LHCN-M2 (cell line): Measurements from ENCODE around the gene FAM3A. TPM values are rescaled to one million over a fixed set of nuclear protein-coding genes. Genes with fewer than 3 reads are reported as not detected.

Source experiments
- DNase-seq: peaks from one replicate; pipeline ENCODE4 v3.0.0-alpha.2; 2012; ENCODE audit warnings: low read depth
- total RNA-seq: library from RNA; depleted of rRNA; stranded (reverse); fragments of >200 nt; gene quantifications from 2 replicates; pipeline ENCODE4 v1.2.3, GENCODE V29; 2014; rRNA removed

The FAM3A gene
- total RNA-seq, 1 experiment from 2014 or later: 46.5 TPM

GRCh38 chrX:154462396-154462795, 53.6 kb downstream of the FAM3A start:
- no peak for DNase-seq

DNA sequence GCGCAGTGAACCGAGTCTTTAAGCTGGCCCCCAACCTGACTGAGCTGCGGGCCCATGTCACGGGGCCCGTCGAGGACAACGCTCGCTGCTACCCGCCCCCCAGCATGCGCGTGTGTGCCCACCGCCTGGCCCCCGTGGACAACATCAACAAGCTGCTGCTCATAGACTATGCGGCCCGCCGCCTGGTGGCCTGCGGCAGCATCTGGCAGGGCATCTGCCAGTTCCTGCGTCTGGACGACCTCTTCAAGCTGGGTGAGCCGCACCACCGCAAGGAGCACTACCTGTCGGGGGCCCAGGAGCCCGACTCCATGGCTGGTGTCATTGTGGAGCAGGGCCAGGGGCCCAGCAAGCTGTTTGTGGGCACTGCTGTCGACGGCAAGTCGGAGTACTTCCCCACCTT, 55.7 kb downstream of the FAM3A start:
- DNase-seq: no peak

DNA sequence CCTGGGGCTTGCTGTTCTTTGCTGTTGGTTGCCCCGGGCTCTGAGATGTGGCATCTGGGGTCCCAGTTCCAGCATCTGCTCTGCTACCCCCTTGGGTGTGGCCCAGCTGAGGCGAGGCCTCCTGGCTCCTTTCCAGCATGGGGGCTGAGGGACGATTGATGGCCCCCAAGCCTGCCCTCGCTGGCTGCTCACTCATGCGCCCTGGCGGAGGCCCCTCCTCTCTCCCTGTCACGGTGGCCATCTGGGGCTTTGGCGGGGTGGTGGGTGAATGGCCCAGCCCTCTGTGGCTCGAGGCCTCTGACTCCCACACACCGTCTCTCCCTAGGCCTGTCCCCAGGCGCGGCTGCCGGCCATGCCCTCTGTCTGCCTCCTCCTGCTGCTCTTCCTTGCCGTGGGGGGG, 56.2 kb downstream of the FAM3A start:
- no peak for DNase-seq

- DNase-seq: no peak
Measured at GRCh38 chrX:154458954-154459778, 56.9 kb downstream of the FAM3A start.

- DNase-seq: no peak
Measured at GRCh38 chrX:154458116-154458953, 57.7 kb downstream of the FAM3A start, which contains the start of gene PLXNA3. PLXNA3 (plus strand) TSS chrX:154458281; CDS start chrX:154460184, 1,903 bp downstream.

DNA sequence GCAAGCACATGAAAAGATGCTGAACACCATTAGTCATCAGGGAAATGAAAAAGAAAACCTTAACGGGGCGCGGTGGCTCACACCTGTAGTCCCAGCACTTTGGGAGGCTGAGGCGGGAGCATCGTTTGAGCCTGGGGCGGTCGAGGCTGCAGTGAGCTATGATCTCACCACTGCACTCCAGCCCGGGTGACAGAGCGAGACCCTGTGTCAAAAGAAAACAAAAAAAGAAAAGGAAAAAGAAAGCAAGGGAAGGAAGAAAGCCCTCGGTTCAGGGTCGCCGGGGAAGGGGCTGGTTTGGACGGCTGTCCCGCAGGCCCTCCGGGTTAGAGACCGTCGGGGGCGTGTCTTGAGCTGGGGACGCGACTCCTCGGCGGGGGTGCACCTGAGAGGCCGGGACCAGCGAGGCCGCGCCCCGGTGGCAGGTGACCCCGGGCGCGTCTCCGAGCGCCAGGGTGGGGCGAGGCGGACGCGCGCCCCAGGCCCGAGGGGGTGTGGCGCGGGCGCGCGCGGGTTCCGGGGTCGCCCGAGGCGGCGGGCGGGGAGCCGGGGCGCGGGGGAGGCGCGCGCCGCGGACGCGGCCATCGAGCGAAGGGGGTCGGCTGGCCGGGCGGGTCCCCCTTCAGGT, 58.4 kb downstream of the FAM3A start:
- no peak for DNase-seq

Other genes starting within 250 kb of the FAM3A start
- gene TEX28, start 221.1 kb downstream of the FAM3A start, total RNA-seq: not detected in 2 replicates
- gene TKTL1, start 220.4 kb downstream of the FAM3A start, total RNA-seq: not detected in 2 replicates
- 1,374 and 1,654 TPM in 2 replicates for gene FLNA, start 141.6 kb downstream of the FAM3A start, total RNA-seq
- 67.0 and 77.3 TPM in 2 replicates for gene EMD, start 136.9 kb downstream of the FAM3A start, total RNA-seq
- gene RPL10, start 117.9 kb downstream of the FAM3A start, total RNA-seq: 2,668 and 4,535 TPM in 2 replicates
- gene DNASE1L1, start 107.0 kb downstream of the FAM3A start, total RNA-seq: 96.6 and 104 TPM in 2 replicates
- 28.2 and 159 TPM in 2 replicates for gene TAFAZZIN, start 104.7 kb downstream of the FAM3A start, total RNA-seq
- 48.9 and 50.6 TPM in 2 replicates for gene ATP6AP1, start 87.6 kb downstream of the FAM3A start, total RNA-seq
- 190 and 218 TPM in 2 replicates for gene GDI1, start 79.1 kb downstream of the FAM3A start, total RNA-seq
- 68.0 and 95.9 TPM in 2 replicates for gene FAM50A, start 72.1 kb downstream of the FAM3A start, total RNA-seq
- gene PLXNA3, start 58.0 kb downstream of the FAM3A start, total RNA-seq: 7.5 and 9.6 TPM in 2 replicates
- 66.8 and 70.1 TPM in 2 replicates for gene LAGE3, start 37.0 kb downstream of the FAM3A start, total RNA-seq
- 43.6 and 48.3 TPM in 2 replicates for gene UBL4A, start 29.6 kb downstream of the FAM3A start, total RNA-seq
- gene SLC10A3, start 25.6 kb downstream of the FAM3A start, total RNA-seq: 48.8 and 57.7 TPM in 2 replicates
- gene G6PD, start 30.6 kb upstream of the FAM3A start, total RNA-seq: 56.9 and 60.1 TPM in 2 replicates
- 21.5 and 22.4 TPM in 2 replicates for gene IKBKG, start 31.4 kb upstream of the FAM3A start, total RNA-seq
- gene CTAG1A, start 68.9 kb upstream of the FAM3A start, total RNA-seq: not detected in 2 replicates
- not detected in 2 replicates for gene CTAG1B, start 103.0 kb upstream of the FAM3A start, total RNA-seq
- not detected in 2 replicates for gene CTAG2, start 137.3 kb upstream of the FAM3A start, total RNA-seq
- 2.4 and 12.5 TPM in 2 replicates for gene GAB3, start 234.8 kb upstream of the FAM3A start, total RNA-seq
- gene DKC1, start 246.6 kb upstream of the FAM3A start, total RNA-seq: 40.5 and 46.2 TPM in 2 replicates